ENCODE data around the gene C10orf71.

Gene C10orf71

GRCh38 chr10:49275896-49276295, 23.1 kb upstream of the C10orf71 start:
- DNase-seq: no peak

DNA sequence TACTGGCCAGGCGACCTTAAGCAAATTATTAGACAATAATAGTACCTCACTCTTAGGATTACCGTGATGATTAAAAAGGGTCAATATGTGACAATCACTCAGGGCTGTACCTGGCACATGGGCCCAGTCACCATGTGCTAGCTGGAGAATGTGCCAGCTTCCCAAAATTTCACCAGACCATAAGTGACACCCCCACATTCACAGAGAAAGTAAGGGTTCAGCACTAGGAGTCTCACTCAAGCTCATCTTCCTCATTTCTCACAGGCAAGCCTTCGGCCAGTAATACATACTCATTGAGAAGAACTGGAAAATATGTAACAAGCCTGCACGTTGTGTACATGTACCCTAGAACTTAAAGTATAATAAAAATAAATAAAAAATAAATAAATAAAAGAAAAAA, 22.4 kb upstream of the C10orf71 start:
- DNase-seq: peak in 3 of 4 experiments; percentile 36 to 55 (median 55)

DNA sequence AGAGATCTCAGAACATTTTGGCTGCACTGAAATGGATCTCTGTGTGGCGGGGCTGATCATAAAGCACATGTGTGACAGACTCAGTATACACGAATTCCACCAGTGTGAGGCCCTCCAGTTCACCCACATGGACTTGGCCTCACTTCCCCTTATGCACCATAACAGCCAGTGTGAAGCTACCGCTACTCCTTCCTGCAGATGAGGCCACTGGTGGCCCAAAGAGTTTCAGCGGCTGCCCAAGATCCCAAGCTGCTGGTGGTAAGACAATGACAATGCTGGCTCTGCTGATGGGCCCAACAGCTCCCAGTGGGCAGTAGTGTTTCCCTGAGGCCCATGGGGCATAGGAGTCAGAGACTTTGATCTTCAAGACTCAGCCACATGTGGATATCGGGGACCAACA, 21.0 kb upstream of the C10orf71 start:
- peak; percentile 54 to 79 (median 72) for DNase-seq

DNA sequence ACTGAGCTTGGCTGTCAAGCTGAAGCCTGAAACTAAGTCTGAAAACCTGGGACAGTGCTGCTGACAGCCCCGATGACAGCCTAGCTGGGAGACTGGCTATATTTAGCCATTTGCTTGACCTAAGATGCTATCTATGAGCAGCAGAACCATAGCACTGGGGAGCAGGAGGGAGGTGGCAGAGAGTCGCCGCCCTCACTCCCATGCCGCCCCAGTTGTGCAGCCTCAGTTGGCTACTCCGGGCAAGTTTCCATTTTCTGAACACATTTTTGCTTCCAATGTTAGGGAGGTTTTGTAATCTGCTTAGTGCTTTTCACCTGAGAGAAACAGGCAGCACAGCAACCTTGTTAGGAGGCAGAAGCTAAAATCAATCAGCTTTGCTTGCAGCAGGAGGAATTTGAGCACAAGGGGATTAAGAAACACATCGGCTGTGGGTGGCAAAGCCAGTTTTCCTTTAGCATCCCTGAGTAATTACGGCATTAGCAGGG, 20.4 kb upstream of the C10orf71 start:
- no peak for DNase-seq

DNA sequence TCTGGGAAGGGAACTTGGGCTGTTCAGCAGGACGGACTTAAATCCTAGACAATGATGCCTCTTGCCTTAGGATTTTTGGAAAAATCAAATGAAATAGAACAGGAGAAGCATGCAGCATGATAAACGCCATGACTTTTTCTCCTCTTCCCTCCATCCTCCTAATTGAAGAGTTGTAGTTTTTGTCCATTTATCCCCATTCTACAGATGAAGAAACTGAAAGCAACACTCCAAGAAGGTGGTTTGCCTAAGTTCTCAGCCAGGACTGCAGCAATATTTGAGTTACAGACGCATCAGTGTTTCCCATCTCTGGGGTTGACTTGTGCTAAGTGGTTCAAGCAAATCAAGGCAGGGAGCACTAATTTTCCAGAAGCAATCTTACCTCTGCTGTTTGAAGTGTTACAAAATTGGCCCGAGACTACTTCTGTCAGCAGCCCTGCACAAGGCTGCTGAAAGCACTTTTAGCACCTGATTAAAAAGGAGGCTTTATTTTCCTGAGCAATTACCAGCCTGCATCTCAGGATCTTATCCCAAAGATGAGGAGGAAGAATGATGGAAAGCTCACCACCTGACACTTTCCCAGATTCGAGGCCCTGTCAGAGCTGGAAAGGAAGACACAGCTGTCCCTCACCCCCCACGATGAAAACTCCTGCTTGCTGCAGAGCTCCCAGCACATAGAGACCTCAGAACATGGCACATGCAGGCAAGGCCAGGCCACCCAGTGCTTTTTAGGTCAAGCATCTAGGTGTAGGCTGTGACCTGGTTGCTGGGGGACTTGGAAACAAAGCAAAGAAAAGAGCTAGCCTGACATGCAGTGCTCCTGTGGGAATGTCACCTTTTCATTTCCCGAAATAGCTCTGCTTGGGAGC, 19.7 kb upstream of the C10orf71 start:
- no peak for DNase-seq

- peak; percentile 85 to 95 (median 87) for DNase-seq
Measured at GRCh38 chr10:49280001-49280408, 19.0 kb upstream of the C10orf71 start.

GRCh38 chr10:49281461-49281860, 17.5 kb upstream of the C10orf71 start:
- no peak for DNase-seq

DNA sequence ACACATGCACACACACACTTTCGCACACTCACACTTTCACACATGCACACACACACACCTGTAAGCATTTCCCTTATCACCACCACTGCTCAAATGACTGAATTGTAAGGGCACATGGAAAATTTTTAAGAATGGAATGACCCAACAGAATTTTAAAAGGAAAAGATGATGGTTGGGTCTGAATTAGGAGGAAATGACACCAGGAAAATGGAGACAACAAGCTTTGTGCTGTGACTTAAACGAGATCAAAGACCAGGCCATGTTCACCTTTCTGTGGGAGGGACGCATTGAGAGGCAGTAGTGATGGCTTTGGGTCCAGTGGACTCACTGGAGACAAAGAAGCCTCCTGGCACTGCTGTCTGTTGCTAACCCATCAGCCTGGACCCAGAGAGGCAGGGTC, 16.7 kb upstream of the C10orf71 start:
- DNase-seq: no peak

DNA sequence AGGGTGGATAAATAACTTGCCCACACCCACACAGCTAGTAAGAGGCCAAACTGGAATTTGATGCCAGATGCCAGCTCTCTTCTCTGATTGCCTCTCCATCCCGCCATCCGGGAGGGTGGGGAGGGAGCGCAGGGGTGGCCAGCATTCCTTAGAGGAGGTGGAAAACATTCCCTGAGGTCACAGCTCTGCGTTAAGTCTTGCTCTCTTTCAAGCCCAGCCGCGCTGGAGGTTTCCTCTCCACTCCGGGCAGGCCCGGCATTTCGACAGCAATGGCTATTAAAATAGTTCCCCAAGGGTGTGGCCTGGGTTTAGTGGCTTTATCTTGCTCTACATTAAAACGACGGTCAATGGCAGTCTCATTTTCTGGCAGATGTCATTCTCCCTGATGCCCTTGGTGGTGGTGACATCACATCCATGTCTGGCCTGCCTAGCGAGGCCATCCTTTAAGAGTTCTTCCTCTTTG, 16.1 kb upstream of the C10orf71 start:
- DNase-seq: peak; percentile 62 to 77 (median 66)

- DNase-seq: no peak
Measured at GRCh38 chr10:49283491-49283890, 15.5 kb upstream of the C10orf71 start.

GRCh38 chr10:49284356-49284755, 14.6 kb upstream of the C10orf71 start:
- no peak for DNase-seq

DNA sequence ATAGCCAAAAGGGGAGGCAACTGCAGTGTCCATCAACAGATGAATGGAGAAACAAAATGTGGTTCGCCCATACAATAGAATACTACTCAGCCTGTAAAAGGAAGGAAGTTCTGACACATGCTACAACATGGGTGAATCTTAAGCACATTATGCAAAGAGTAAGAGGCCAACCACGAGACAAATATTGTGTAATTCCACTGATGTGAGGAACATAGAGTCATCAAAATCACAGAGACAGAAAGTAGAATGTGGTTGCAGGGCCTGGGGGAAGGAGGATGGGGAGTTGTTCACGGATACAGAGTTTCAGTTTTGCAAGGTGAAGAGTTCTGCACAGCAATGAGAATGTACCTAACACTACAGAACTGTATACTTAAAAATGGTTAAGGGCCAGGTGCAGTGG, 13.7 kb upstream of the C10orf71 start:
- DNase-seq: peak; percentile 74 to 96 (median 90)

- no peak for DNase-seq
Measured at GRCh38 chr10:49286686-49287085, 12.3 kb upstream of the C10orf71 start.

- no peak for DNase-seq
Measured at GRCh38 chr10:49287689-49288340, 11.2 kb upstream of the C10orf71 start.

DNA sequence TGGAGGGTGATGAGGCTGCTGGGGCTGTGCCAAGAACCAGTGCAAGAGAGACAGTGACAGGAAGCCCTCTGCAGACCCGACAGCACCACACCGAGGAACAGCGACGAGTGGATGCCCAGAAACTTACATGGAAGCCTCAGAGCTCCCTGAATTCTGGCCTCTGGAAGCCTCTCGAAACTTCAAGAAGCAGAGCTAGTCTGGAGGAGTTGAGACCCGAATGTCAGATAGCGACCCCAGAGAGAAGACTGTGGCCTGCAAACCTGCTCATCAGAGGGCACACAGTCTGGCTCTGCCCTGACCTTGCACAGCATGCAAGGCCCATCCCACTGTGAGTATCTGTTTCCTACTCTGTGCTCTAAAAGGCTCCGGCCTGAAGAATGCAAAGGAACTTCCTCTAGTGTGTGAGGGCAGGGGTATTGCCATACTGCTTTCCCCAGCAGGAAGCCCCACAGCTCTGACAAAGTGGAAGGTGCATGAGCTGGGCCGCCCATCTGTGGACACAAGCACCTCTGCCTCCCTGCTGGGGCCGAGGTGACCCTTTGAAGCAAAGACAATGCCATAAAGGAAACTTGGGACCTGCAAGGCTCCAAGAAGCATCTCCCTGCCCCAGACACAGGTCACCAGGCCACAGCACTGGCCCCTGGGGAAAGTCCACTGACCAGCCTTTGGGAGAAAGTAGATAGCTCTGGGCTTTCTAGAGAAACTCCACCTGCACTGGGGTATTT, 10.5 kb upstream of the C10orf71 start:
- peak in 1 of 4 experiments; percentile 24 for DNase-seq

DNA sequence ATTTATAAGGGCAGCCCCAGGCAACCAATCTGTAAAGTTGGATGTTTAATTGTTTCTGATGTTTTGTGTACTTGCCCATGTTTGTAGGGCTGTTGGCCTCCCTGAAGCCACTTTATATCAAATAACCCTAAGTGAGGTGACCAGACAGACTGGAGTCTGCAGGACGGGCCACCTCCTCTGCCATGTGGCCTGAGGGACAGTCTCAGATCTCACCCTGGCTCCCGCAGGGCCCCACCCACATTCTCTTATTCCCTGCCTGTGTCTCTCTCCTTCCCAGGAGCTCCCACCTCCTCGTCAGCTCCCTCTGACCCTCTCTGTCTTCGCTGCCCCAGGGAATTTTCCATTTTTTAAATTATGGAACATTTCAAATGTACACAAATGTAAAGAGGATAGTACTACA, 9.5 kb upstream of the C10orf71 start:
- DNase-seq: no peak

DNA sequence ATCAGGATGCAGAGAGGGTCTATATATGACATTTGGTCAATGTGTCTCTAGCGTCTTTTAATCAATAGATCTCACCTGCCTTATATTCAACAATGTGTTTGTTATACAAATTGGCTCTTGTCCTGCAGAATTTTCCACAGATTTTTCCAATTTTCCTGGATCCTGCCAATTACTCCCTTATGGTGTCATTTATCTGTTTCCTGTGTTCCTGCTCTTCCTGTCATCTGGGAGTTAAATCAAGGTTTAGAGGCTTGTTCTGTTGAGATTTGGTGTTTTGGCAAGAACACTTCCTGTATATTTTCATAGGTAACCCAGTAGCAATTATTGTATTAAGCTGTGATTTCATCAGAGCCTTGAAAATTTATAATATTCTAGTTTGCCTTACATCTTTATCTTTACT, 8.8 kb upstream of the C10orf71 start:
- DNase-seq: no peak

DNA sequence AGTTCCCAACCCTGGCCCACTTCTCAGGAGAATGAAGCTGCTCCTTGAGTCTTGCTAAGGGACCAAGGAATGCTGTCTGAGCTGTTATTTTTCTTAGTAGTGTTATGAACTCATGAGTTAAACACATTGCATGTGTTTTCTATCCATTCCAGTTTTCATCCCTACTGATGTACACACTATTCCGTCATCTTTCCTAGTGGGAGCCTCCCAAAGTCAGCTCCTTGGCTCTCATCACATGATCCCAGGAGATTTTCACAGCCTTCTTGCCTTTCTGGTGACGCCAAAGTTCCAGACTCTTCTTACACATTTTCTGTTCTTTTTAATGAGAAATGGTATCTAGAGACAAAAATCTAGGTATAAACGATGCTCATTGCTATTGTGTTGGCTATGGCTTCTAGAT, 8.4 kb upstream of the C10orf71 start:
- no peak for DNase-seq

GRCh38 chr10:49292565-49293207, 6.3 kb upstream of the C10orf71 start:
- DNase-seq: peak in 1 of 4 experiments; percentile 23

GRCh38 chr10:49293208-49293603, 5.8 kb upstream of the C10orf71 start:
- no peak for DNase-seq

DNA sequence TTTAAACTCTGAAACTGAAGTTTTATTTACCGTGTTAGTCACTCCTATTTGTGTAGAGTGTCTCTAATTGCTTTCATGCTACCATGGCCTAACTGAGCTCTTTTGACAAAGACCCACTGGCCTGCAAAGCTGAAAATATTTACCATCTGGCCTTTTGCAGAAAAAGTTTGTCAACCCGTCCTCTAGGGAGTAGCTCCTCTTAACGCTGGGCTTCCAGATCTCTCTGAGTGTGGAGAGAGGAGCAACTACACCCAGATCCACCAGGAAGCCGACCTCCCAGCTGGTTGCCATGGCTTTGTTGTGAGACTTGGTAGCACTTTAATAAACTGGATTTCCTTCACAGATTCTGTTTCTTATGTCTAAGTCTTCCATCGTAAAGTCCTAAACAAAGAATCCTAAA, 4.2 kb upstream of the C10orf71 start:
- no peak for DNase-seq

- DNase-seq: no peak
Measured at GRCh38 chr10:49295297-49295696, 3.7 kb upstream of the C10orf71 start.

DNA sequence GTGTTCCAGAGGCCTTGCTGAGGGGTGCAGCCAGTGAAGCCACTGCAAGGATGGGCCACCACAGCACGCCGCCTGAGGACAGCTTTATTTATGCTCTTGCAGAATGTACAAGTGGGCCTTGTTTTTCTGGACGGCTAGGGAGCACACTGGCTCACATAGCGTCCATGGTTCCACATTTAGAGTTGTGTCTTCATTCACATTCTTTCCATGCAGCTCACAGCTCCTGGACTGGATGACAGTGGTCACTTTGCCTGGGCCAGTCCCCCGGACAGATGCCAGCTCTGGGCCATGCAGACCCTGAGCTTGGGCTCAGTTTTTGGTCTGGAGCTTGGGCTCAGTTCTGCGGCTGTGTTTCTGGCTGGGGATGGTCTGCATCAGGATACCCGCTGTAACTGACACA, 2.6 kb upstream of the C10orf71 start:
- DNase-seq: no peak

All from suppressor macrophage (primary cell).